Stimulated activated CD8-positive, alpha-beta memory T cell treated with anti-CD3 and anti-CD28 coated beads, Interleukin-4, amount 100 ng/mL, for 24 hours (primary cell): Measurements from ENCODE around the gene B4GALT7.
"Not testable (repeated sequence)": the region's sequence is repeated elsewhere in the genome, so short reads cannot be mapped to it uniquely, and the experiment has no call there.

Source experiments
- DNase-seq: peaks from one replicate; pipeline ENCODE4 v3.0.0-alpha.2; 2020; ENCODE audit warnings: low read depth

B4GALT7 gene, protein sequence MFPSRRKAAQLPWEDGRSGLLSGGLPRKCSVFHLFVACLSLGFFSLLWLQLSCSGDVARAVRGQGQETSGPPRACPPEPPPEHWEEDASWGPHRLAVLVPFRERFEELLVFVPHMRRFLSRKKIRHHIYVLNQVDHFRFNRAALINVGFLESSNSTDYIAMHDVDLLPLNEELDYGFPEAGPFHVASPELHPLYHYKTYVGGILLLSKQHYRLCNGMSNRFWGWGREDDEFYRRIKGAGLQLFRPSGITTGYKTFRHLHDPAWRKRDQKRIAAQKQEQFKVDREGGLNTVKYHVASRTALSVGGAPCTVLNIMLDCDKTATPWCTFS

DNA sequence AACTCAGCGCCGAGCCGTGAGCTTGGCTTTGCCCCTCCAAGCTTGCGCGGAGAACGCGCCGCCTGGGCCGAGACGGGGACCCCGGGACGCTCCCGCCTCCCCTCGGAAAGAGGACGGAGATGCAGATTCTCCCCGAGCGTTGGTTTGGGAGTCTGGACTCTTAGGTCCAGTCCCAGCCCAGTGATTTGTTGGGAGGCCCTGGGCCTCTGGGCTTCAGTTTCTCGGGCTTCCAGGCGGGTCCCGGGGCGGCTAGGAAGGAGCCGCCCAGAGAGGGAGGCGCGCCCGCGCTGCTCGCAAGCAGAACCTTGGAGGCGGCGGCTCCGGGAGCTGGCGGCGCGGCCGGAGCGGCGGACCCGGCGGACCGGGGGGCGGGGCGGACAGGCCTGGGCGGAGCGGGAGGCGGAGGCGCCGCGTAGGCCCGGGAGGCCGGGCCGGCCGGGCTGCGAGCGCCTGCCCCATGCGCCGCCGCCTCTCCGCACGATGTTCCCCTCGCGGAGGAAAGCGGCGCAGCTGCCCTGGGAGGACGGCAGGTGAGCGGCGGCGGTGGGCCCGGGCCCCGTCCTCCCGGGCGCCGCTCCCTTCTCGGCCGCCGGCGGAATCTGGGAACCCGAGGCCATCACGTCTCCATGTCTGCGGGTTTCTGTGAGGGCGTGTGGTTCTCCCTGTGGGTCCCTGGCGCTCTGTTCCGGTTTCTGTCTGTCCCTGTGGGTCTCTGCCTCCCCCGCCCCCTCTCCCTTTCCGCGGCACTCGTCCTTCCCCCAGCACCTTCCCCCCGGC, at the start of gene B4GALT7:
B4GALT7 (plus strand) TSS at position 402 of the 777 bp plus-strand sequence; CDS start at position 481, 79 bp downstream.
- DNase-seq, result peak; percentile 82

DNA sequence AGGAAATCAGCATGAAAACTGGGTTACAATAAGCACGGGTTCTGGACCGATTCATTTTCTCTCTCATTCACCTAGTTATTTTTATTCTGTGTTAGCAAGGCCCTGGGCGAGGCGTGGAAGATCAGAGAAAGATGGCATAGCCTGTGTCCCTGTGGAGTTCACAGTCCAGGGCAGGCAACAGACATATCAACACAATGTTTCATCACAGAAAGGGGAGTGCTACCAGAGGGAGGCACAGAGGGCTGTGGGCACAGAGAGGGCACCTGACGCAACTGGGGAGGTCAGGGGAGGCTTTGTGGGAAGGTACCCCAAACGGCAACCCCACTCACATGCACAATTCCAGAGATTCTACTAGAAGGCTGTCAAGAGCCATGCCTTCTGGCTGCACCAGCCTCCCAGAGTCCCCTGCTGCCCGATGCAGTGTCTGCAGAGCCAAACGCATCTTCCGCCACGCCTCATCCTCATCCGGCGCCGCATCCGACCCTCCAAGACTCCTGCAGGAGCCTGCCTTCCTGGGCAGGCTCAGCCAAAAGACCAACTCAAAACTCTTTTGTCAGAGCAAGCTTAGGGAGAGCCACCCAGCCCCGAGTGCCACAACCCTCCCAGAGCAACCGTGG, 47.0 kb upstream of the B4GALT7 start:
- DNase-seq, result no peak

DNA sequence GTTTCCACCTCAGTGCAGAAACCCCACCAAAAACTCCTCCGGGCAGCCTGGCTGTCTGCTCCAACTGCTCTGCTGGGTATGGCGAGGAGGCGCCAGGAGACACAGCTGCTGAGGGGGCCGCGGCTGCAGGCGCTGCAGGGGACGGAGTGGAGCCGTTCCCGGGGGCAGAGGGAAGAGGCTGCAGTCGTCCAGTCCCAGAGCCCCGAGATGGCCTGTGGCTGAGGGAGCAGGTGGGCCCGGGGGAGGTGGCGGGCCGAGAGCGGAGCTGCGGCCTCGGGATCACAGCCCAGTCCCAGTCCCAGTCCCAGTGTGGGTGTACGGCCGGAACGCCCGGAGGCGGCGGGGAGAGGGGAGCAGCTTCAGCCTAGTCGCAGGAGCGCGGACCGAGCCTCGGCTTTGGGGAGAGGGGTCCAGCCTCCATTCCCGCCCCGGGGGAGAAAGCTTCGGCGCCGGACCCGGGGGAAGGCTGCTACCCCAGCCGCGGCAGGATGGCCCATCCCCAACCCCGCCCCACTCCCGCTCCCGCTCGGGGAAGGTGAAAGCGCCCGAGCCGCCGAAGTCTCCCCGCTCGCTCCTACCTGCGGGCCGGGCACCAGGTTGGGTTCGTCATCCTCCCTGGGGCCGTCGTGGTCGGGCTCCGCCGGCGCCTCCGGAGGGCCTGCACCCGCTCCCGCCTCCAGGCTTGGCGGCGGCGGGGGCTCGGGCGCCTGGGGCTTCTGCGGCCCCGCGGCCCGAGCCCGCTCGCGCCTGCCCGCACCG, 46.1 kb upstream of the B4GALT7 start:
- DNase-seq, result peak; percentile 25

DNA sequence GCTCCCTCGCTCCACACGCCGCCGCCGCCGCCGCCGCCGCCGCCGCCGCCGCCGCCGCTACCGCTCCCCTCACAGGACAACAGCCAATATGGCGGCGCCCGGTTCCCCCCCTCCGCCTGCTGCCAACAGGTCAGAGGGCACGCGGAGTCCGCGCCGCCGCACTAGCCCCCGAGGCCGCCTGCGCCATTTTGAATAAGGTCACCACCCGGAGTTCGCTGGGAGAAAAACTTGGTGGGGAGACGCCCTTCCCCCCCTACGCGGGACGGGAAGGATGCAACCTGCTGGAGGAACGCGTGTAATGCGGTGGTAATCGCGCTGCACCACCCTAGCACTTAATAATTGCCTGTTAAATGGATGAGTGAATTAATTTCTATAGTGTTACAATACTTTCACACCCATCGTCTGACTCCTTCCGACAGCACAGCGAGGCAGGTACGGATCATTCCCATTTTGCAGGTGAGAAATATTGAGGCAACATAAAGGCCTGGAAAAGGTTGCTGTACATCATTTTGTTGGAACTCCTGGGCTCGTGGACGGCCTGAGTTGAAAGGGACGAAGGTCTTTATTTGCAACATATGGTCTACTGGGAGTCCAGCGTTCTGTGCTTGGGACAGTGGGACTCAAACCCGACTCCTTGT, 45.3 kb upstream of the B4GALT7 start, which contains the start of gene FAM193B:
FAM193B (minus strand) TSS at position 90 of the 638 bp plus-strand sequence. CDS start 105 bp downstream, outside the sequence.
- DNase-seq, result peak; percentile 93

DNA sequence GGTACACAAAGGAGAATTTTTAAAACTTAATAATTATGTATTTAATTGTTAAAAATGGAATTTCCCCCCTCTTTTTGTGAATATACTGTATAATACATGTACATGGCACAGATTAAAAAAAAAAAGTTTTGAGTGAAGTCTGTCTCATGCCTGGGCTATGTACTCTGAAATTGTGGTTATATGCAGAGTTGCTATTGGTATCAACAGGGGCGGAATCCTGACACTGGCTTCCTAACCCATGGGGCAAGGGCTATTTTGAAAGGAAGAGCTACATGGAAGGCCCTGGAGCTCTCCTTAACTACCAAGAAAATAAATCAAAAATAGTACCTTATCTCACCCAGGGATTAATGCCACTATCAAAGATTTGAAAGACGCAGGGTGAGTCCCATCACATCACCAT, 44.7 kb upstream of the B4GALT7 start:
- no peak for DNase-seq

DNA sequence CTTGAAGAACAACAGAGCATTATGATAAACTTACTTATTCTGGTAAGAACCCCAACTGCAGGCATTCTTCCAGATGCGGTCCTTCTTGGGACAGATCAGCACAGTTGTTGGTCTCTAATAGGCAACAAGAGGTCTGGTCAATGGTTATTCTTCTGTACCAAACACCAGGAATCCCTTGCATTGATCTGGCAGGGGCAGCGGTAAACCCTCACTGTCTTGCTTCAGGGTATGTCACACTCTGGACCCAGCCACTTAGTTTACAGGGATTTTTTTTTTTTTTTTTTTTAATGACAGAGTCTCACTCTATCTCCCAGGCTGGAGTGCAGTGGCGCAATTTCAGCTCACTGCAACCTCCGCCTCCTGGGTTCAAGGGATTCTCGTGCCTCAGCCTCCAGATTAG, 44.3 kb upstream of the B4GALT7 start:
- DNase-seq, result no peak

DNA sequence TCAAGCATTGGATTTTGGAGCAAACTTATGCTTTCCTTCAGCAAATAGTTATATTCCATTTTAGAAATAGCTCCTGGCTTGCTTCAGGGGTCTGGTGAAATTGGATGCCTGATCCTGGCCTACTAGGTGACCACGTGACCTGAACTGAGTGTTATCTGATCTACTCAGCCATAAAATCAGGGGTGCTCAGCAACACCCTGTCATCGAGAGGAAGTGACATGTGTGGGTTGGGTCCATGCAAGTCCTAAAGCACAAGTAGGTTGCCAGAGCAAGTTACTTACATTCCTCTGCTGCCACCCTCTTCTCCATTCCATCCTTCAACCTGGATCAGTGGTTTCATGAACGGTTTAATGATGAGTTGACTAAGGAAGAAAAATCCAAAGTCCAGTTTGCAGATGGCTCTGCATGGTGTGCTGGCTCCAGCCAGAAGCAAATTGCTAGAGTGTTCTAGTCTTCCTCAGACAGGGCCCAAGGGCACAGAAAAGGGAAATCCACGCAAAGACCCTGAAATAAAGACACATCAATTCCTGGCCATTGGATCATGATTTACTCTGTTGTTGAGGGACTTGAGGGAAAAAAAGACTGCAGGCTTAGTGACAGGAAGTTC, 42.8 kb upstream of the B4GALT7 start:
- no peak for DNase-seq

DNA sequence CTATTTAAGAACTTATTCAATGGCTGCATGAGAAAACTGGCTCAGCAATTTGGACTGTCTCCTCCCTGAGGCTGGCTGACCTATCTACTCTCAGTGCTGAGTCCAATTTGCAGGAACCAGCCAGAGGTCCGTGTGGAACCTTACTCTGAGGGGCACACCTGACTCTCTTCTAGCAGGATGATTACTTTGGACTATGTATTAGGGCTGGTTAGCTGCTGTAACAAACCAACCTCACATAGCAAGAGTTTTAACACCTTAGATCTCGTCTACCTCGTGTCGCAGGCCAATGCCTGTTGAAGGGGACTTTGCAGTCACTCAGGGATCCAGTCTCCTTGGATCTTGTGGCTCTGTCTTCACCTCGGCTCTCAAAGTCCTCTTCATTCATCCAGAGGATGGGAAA, 42.1 kb upstream of the B4GALT7 start:
- DNase-seq, result no peak

DNA sequence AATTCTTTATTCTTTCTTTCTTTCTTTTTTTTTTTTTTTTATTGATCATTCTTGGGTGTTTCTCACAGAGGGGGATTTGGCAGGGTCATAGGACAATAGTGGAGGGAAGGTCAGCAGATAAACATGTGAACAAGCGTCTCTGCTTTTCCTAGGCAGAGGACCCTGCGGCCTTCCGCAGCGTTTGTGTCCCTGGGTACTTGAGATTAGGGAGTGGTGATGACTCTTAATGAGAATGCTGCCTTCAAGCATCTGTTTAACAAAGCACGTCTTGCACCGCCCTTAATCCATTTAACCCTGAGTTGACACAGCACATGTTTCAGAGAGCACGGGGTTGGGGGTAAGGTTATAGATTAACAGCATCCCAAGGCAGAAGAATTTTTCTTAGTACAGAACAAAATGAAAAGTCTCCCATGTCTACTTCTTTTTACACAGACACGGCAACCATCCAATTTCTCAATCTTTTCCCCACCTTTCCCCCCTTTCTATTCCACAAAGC, 40.4 kb upstream of the B4GALT7 start:
- DNase-seq, result not testable (repeated sequence)

DNA sequence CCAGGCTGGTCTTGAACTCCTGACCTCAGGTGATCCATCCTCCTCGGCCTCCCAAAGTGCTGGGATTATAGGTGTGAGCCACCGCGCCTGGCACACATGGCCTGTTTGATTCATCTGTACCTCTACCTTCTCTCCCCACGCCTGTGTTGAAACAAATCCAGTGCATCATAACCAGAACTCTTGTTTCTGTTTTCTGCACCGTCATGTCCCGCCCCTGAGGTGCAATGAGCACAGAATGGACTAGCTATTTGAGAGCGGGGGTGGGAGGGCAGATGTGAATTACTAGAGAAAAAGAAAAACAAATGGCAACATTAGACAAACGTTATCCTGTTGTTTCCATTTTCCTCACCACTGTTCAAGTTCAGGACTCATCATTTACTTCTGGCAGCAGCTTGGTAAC, 34.9 kb upstream of the B4GALT7 start:
- DNase-seq, result no peak

DNA sequence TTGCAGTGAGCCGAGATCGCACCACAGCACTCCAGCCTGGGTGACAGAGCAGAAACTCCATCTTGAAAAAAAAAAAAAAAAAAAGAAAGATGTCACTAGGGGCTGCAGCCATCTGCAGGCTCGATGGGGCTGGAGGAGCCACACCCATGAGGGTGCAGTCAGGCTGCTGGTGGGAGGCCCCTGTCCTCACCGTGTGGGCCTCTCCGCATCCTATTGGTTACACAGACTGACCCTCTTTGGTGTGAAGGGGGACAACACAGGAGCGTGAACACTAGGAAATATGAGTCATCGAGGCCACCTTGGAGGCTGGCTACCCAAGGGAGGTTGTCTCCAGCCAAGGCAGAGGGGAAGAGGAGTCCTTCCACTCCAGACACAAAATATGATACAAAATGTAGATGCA, 31.6 kb upstream of the B4GALT7 start:
- DNase-seq, result no peak

DNA sequence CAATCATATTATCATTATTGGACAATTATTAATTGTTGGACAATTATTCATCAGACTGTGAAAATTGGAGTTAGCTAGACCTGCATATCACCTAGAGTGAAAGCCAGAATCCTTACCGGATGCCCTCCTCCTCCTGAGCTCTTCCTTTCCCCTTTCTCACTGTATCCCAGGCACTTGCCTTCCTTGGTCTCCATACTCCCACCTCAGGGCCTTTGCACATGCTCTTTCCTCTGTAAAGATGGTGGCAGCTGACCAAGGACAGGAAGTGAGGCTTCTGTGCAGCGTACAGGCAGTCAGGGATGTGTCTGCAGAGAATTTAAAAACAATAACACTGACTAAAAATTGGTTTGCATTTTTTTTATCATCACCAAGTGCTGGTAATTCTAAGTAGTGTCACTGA, 30.0 kb upstream of the B4GALT7 start:
- no peak for DNase-seq

DNA sequence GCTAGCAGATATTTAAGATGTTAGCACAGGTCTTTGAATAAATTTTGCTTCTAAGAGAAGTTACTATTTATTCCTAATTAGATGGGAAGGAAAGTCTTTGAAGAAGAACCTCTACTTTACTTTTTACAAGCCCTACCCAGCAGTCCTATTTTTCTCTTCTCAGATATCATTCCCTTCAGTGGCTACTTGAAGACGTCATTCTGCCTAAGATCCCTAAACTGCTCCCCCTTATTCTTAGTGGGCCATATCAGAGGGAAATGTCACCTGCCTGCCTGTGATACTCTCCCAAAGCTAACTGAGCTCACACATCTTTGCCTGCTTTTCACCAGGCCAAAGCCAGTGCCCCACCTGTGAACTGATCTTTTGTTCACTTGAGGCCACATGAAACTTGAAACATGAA, 24.4 kb upstream of the B4GALT7 start:
- DNase-seq, result no peak

DNA sequence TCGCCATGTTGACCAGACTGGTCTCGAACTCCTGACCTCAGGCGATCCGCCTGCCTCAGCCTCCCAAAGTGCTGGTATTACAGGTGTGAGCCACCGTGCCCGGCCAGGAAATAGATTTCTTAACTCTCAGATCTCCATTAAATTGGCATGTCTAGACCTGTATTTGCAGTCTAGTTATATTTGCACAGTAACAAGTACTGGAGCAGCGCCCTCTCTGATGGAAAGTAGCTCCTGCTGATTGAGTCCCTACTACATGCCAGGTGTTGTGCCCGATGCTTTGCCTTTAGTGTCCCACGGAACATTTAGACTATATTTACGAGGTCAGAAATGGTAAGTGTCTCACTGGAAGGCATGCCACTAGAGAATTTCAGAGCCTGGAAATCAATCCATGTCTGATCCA, 23.8 kb upstream of the B4GALT7 start:
- DNase-seq, result no peak

DNA sequence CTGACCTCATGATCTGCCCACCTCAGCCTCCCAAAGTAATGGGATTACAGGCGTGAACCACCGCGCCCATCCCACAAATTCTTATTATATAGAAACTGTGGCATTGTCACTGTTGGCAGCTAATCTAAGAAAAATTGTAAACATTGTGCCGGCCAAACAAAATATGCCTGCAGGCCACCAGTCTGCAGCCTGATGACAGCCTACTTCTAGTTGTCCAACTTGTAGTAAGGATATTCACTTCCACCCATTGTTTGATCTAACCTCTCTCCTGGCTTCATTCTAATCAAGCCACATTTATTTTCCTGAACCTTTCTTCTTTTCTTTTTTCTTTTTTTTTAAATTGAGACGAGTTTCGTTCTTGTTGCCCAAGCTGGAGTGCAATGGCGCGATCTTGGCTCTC, 21.6 kb upstream of the B4GALT7 start:
- DNase-seq, result no peak

DNA sequence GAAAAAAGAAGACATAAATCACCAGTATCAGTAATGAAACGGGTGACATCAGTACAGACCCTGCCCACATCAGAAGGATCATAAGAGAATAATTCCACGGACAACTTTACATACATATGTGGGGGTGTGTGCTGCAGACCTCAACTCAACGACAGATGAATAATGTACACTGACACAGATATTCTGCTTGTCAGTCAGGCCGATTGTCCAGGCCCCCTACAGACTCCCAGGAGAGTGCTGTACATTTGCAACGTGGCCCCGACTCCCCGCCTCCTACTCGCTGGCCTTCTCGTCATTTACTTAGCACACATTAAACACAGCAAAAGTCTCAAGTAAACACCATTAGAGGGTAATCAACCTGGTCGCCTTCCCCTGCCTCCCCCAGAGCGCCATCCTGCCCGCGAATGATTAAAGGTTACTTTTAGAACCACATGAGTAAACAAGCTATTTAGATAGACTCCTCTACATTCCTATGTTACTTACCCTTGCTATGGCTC, 11.5 kb upstream of the B4GALT7 start:
- DNase-seq, result no peak

DNA sequence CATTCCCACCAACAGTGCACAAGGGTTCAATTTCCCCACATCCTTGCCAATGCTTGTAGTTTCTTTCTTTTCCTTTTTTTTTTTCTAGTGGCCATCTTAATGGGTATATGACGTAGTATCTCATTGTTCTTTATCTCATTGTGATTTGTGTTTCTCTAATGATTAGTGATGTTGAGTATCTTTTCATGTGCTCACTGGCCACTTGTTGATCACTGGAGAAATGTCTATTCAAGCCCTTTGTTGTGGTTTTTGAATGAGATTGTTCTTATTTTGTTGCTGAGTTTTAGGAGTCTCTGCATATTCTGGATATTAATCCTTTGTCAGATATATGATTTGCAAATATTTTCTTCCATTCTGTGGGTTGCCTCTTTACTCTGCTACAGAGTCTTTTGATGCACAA, 9.5 kb upstream of the B4GALT7 start:
- DNase-seq, result no peak

DNA sequence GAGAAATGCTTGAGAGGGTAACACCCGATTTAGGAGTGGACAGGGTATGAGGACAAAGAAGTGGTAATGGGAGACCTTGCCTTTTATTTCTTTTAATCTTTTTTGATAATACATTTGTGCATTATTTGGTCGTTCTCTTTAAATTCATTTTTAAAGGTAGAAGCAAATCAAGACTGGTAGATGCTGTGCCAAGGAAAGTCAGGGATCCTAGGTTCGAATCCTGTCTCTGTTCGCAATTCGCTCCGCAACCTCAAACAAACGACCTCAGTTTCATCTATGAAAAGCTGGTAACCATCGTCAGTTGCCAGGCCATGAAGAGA, 8.3 kb upstream of the B4GALT7 start:
- DNase-seq, result no peak

DNA sequence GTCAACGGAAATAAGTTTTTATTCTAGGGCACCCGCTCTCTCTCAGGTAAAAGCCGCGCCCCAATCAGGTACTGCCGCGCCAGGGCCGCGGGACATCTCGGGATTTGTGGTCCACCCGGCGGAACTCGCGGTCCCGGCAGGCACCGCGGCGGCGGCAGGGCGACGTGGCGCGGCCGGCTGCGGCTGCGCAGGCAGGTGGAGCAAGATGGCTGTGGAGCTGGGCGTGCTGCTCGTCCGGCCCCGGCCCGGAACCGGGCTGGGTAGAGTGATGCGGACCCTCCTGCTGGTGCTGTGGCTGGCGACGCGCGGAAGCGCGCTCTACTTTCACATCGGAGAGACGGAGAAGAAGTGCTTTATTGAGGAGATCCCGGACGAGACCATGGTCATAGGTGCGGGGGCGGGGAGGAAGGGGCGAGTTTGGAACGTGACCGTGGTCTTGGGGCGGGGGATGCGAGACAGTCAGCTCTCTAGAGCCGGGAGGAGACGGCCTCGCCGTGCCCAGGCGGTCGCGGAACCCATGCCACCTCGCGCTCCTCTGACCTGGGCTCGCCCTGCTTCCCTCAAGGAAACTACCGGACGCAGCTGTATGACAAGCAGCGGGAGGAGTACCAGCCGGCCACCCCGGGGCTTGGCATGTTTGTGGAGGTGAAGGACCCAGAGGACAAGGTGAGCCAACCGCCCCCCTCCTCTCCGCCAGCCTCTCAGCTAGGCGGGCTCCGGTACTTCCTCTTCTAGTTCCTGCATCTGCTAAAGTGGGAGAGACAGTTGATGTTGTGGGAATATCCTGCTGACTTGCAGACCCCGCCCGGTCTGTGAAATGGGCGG, 7.7 kb upstream of the B4GALT7 start, which contains the start of gene TMED9:
TMED9 (plus strand) TSS at position 194 of the 825 bp plus-strand sequence; CDS start at position 206, 12 bp downstream.
- DNase-seq, result peak; percentile 82

DNA sequence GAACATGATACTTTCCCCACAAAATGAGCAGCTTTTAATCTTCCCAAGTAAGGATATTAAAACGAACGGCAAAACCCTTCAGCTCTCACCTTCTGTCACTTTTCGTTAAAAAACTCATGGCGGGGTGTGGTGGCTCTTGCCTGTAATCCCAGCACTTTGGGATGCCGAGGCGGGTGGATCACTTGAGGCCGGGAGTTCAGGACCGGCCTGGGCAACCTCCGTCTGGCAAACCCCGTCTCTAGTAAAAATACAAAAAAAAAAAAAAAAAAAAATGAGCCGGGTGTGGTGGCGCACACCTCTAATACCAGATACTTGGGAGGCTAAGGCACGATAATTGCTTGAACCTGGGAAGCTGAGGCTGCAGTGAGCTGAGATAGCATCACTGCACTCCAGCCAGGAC, 7.0 kb upstream of the B4GALT7 start:
- no peak for DNase-seq
